H1 (cell line): ENCODE measurements around the gene AVL9. TPM values are rescaled to one million over a fixed set of nuclear protein-coding genes. Genes with fewer than 3 reads are reported as not detected.

ENCODE experiments used
- CBX8 ChIP-seq: fragments of 300-800, 300-1000 bp; sonication (generic); IDR thresholded peaks from 2 replicates; pipeline ENCODE4 v1.7.1; 2016; ENCODE audit warnings: low read depth, low read length, borderline replicate concordance
- CHD7 ChIP-seq: fragments of 300-600 bp; sonication (generic); IDR thresholded peaks from 2 replicates; pipeline ENCODE4 v1.7.1; 2012; ENCODE audit warnings: low read length, moderate library complexity, mild to moderate bottlenecking, inconsistent platforms; ENCODE audit not compliant: insufficient replicate concordance
- NRF1 ChIP-seq: IDR thresholded peaks from 2 replicates; pipeline ENCODE4 v1.6.1; 2011; ENCODE audit warnings: mild to moderate bottlenecking, low read depth, low read length, improper control_type of control experiment
- RFX5 ChIP-seq: IDR thresholded peaks from 2 replicates; pipeline ENCODE4 v1.6.1; 2011; ENCODE audit warnings: low read depth, low read length, improper control_type of control experiment, borderline replicate concordance
- ZNF274 ChIP-seq: IDR thresholded peaks from 2 replicates; pipeline ENCODE4 v1.7.0; 2012; ENCODE audit warnings: low read length, borderline replicate concordance; ENCODE audit errors: extremely low read depth
- polyA plus RNA-seq, 7 experiments: library from polyadenylated mRNA; depleted of rRNA in 3 of 7; stranded (reverse) in 5 of 7; unstranded in 2 of 7; fragments of >200 nt in 5 of 7; fragments of 200-250 nt in 2 of 7; gene quantifications; 1 replicate in 5 of 7; 2 replicates in 1 of 7; 4 replicates in 1 of 7; pipeline versions ENCODE4 v1.2.1 to v1.2.3, GENCODE V29; 2011 to 2013; ENCODE audit warnings: missing spikeins in 2 of 7, mixed read lengths in 2 of 7
- total RNA-seq: library from RNA; stranded (reverse); fragmentation: NEBNext Ultra II Directional; extraction: Animal tissue kit (Norgen Biotek cat#: 25700); gene quantifications from 2 replicates; pipeline ENCODE4 v1.2.1, GENCODE V29; 2021

Gene AVL9
- total and polyA plus RNA-seq, 2 of the 8 experiments (the other 6 are each of a cell fraction or from before 2014, with no cell fraction given) = 15.5 to 42.1 TPM

DNA sequence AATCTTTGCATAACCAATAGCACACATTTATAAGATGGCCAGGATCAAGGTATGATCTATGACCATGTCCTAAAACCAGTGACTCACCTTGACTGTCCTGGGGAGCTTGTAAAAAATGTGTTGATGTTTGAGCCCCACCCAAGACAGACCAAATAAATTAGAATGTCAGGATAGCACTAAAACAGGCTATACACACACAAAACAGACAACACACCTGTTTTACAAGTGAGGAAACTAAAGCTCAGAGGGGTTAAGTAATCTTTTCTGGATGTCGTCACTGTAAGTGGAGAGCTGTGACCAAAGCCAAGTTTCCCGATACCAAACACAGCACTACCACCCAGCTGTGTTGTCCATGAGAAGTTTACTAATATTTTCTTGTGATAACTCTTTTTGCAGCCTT, 84.5 kb downstream of the AVL9 start (continued):
- TF ChIP-seq NRF1 (no peak), ZNF274 (no peak), RFX5 (no peak), CBX8 (no peak), CHD7 (no peak)
- TF ChIP-seq, all 59 proteins: peak for 0
